H1 (cell line): ENCODE measurements around the gene ANXA4. TPM values are rescaled to one million over a fixed set of nuclear protein-coding genes. Genes with fewer than 3 reads are reported as not detected.

Experiments used
- CTCF ChIA-PET: fragments of 300-600 bp; sonication (Branson Sonifier 250); formaldehyde crosslinking; loops from one replicate; lab custom pipeline; 2021; ENCODE audit not compliant: partially characterized antibody; lab: Charles Lee
- POLR2A ChIA-PET: fragments of 300-600 bp; sonication (Branson Sonifier 250); formaldehyde crosslinking; loops from one replicate; lab custom pipeline; 2021; ENCODE audit warnings: inconsistent platforms; ENCODE audit not compliant: partially characterized antibody; lab: Charles Lee
- DNase-seq, 2 experiments: peaks; one replicate each; pipeline versions ENCODE4 v3.0.0 to v3.0.0-alpha.2; 2010 to 2022; ENCODE audit warnings: low spot score in 2 of 2, low read depth in 1 of 2, mixed read lengths in 1 of 2
- FAIRE-seq: peaks from 2 replicates; lab custom pipeline; 2011; peaks lifted over from hg19 to GRCh38; lab: Jason Lieb, UNC
- H2AFZ ChIP-seq: 2 replicates; pipeline ENCODE4 v1.8.1; 2012; ENCODE audit warnings: low read length, inconsistent platforms
- H2AK5ac ChIP-seq: 2 replicates; pipeline ENCODE4 v1.6.1; 2013; ENCODE audit warnings: low read depth, low read length
- H2BK120ac ChIP-seq: replicated peaks from 2 replicates; pipeline ENCODE3; 2013; ENCODE audit warnings: low read depth, low read length, inconsistent platforms
- H2BK12ac ChIP-seq: 2 replicates; pipeline ENCODE4 v1.6.1; 2013; ENCODE audit warnings: low read depth, low read length
- H2BK15ac ChIP-seq: 2 replicates; pipeline ENCODE4 v1.6.1; 2013; ENCODE audit warnings: low read length
- H2BK20ac ChIP-seq: 2 replicates; pipeline ENCODE4 v1.6.1; 2013; ENCODE audit warnings: low read length
- H2BK5ac ChIP-seq: 2 replicates; pipeline ENCODE4 v1.6.1; 2013; ENCODE audit warnings: low read depth, low read length
- H3K14ac ChIP-seq: 2 replicates; pipeline ENCODE4 v1.6.1; 2013; ENCODE audit warnings: inconsistent platforms; ENCODE audit not compliant: insufficient read length
- H3K18ac ChIP-seq: 2 replicates; pipeline ENCODE4 v1.6.1; 2013; ENCODE audit warnings: low read length; ENCODE audit errors: extremely low read depth
- H3K23ac ChIP-seq: 2 replicates; pipeline ENCODE4 v1.6.1; 2013; ENCODE audit warnings: inconsistent platforms; ENCODE audit not compliant: insufficient read length
- H3K23me2 ChIP-seq: 2 replicates; pipeline ENCODE4 v1.6.1; 2013; ENCODE audit warnings: low read depth, low read length
- H3K27ac ChIP-seq: 2 replicates; pipeline ENCODE4 v1.6.1; 2011; ENCODE audit warnings: low read depth, low read length, inconsistent platforms
- H3K27me3 ChIP-seq, 4 experiments: replicated peaks in 1 of 4; 1 replicate in 1 of 4; 2 replicates in 3 of 4; pipeline versions ENCODE4 v1.6.1 to v1.8.1; 2011 to 2013; ENCODE audit warnings: low read length in 3 of 4, mild to moderate bottlenecking in 3 of 4, inconsistent platforms in 2 of 4, mixed read lengths in 2 of 4, moderate library complexity in 1 of 4; ENCODE audit not compliant: control insufficient read depth in 3 of 4, insufficient read depth in 3 of 4; ENCODE audit errors: extremely low read depth in 1 of 4
- H3K36me3 ChIP-seq, 4 experiments: 2 replicates each; pipeline versions ENCODE4 v1.6.1 to v1.8.1; 2011 to 2013; ENCODE audit warnings: mild to moderate bottlenecking in 4 of 4, low read length in 3 of 4, moderate library complexity in 2 of 4, control low read depth in 1 of 4, inconsistent platforms in 1 of 4; ENCODE audit not compliant: insufficient read depth in 4 of 4, control insufficient read depth in 2 of 4
- H3K4ac ChIP-seq: replicated peaks from 2 replicates; pipeline ENCODE3; 2013; ENCODE audit warnings: low read length, low read depth, mixed read lengths, inconsistent platforms; ENCODE audit not compliant: insufficient read length
- H3K4me1 ChIP-seq, 4 experiments: replicated peaks in 1 of 4; 1 replicate in 1 of 4; 2 replicates in 3 of 4; pipeline versions ENCODE4 v1.6.1 to v1.8.1; 2011 to 2013; ENCODE audit warnings: low read length in 3 of 4, inconsistent platforms in 2 of 4, mixed read lengths in 1 of 4; ENCODE audit not compliant: insufficient read depth in 4 of 4, control insufficient read depth in 3 of 4
- H3K4me2 ChIP-seq, 2 experiments: 2 replicates each; pipeline versions ENCODE4 v1.6.1 to v1.8.1; 2011 to 2013; ENCODE audit warnings: low read depth in 2 of 2, low read length in 2 of 2, control low read depth in 1 of 2, inconsistent platforms in 1 of 2, mild to moderate bottlenecking in 1 of 2; ENCODE audit not compliant: insufficient read depth in 1 of 2
- H3K4me3 ChIP-seq, 4 experiments: fragments of 200-600, 300-600 bp in 1 of 4; sonication (generic), shearing (Covaris generic), sonication (Bioruptor Twin) in 1 of 4; 2 replicates each; pipeline versions ENCODE4 v1.5.1 to v1.8.1; 2011 to 2016; ENCODE audit warnings: low read length in 4 of 4, low read depth in 3 of 4, control low read depth in 2 of 4, inconsistent platforms in 2 of 4, mild to moderate bottlenecking in 2 of 4, mixed read lengths in 1 of 4, moderate library complexity in 1 of 4; ENCODE audit not compliant: insufficient read depth in 2 of 4; ENCODE audit errors: extremely low read depth in 1 of 4
- H3K56ac ChIP-seq: replicated peaks from 2 replicates; pipeline ENCODE3; 2013; ENCODE audit warnings: low read depth, mild to moderate bottlenecking, mixed read lengths, low read length, inconsistent platforms; ENCODE audit not compliant: insufficient read length
- H3K79me1 ChIP-seq: 2 replicates; pipeline ENCODE4 v1.6.1; 2013; ENCODE audit warnings: low read depth, low read length, control low read depth
- H3K79me2 ChIP-seq, 2 experiments: 2 replicates each; pipeline versions ENCODE4 v1.6.1 to v1.8.1; 2012 to 2013; ENCODE audit warnings: low read length in 2 of 2, mild to moderate bottlenecking in 2 of 2, inconsistent platforms in 1 of 2; ENCODE audit not compliant: insufficient read depth in 2 of 2, control insufficient read depth in 1 of 2
- H3K9ac ChIP-seq, 4 experiments: replicated peaks in 1 of 4; 1 replicate in 1 of 4; 2 replicates in 3 of 4; pipeline versions ENCODE4 v1.6.1 to v1.8.1; 2011 to 2013; ENCODE audit warnings: low read depth in 3 of 4, low read length in 3 of 4, control low read depth in 2 of 4, mild to moderate bottlenecking in 2 of 4, moderate library complexity in 2 of 4, inconsistent platforms in 1 of 4; ENCODE audit errors: extremely low read depth in 1 of 4
- H3K9me3 ChIP-seq, 2 experiments: 2 replicates each; pipeline versions ENCODE4 v1.6.1 to v1.8.1; 2012 to 2013; ENCODE audit warnings: mild to moderate bottlenecking in 2 of 2, moderate library complexity in 2 of 2, control low read depth in 1 of 2, inconsistent platforms in 1 of 2, low read depth in 1 of 2, low read length in 1 of 2, mixed read lengths in 1 of 2; ENCODE audit not compliant: insufficient read depth in 2 of 2
- H4K20me1 ChIP-seq, 2 experiments: replicated peaks in 1 of 2; 2 replicates each; pipeline versions ENCODE3 to v1.8.1; 2011 to 2013; ENCODE audit warnings: inconsistent platforms in 2 of 2, low read length in 2 of 2, mild to moderate bottlenecking in 1 of 2; ENCODE audit not compliant: insufficient read depth in 2 of 2, control insufficient read depth in 1 of 2
- H4K5ac ChIP-seq: 2 replicates; pipeline ENCODE4 v1.6.1; 2013; ENCODE audit warnings: low read length, low read depth, mixed read lengths, inconsistent platforms; ENCODE audit not compliant: insufficient read length
- H4K8ac ChIP-seq: 2 replicates; pipeline ENCODE4 v1.8.0; 2013; ENCODE audit warnings: mild to moderate bottlenecking, moderate library complexity, low read length, inconsistent platforms; ENCODE audit not compliant: insufficient read depth; ENCODE audit errors: extremely low read depth
- H4K91ac ChIP-seq: replicated peaks from 2 replicates; pipeline ENCODE3; 2013; ENCODE audit warnings: low read length, mixed read lengths, inconsistent platforms; ENCODE audit not compliant: insufficient read length
- BCL11A ChIP-seq, 2 experiments: IDR thresholded peaks; one replicate each; pipeline ENCODE4 v1.6.1; 2011; ENCODE audit warnings: low read depth in 2 of 2, low read length in 2 of 2, mild to moderate bottlenecking in 2 of 2
- BRCA1 ChIP-seq: IDR thresholded peaks from 2 replicates; pipeline ENCODE4 v1.6.1; 2012; ENCODE audit warnings: low read depth, low read length, improper control_type of control experiment
- CBX8 ChIP-seq: fragments of 300-800, 300-1000 bp; sonication (generic); IDR thresholded peaks from 2 replicates; pipeline ENCODE4 v1.7.1; 2016; ENCODE audit warnings: low read depth, low read length, borderline replicate concordance
- E2F6 ChIP-seq: IDR thresholded peaks from 2 replicates; pipeline ENCODE4 v1.6.1; 2012; ENCODE audit warnings: inconsistent platforms
- FOSL1 ChIP-seq: IDR thresholded peaks from 2 replicates; pipeline ENCODE4 v1.6.1; 2011; ENCODE audit warnings: mild to moderate bottlenecking, low read depth, low read length, moderate library complexity; ENCODE audit not compliant: insufficient read depth
- MAFK ChIP-seq: IDR thresholded peaks from 2 replicates; pipeline ENCODE4 v1.6.1; 2012; ENCODE audit warnings: low read depth, mild to moderate bottlenecking, improper control_type of control experiment, low read length
- NRF1 ChIP-seq: IDR thresholded peaks from 2 replicates; pipeline ENCODE4 v1.6.1; 2011; ENCODE audit warnings: mild to moderate bottlenecking, low read depth, low read length, improper control_type of control experiment
- RBBP5 ChIP-seq: IDR thresholded peaks from 2 replicates; pipeline ENCODE4 v1.7.1; 2012; ENCODE audit warnings: low read depth, mild to moderate bottlenecking, inconsistent platforms, low read length, moderate library complexity, borderline replicate concordance
- TEAD4 ChIP-seq: IDR thresholded peaks from 2 replicates; pipeline ENCODE4 v1.6.1; 2012; ENCODE audit warnings: low read depth, low read length, inconsistent platforms, mixed read lengths
- USF2 ChIP-seq: IDR thresholded peaks from 2 replicates; pipeline ENCODE4 v1.6.1; 2011; ENCODE audit warnings: low read length, improper control_type of control experiment
- WGBS, 2 experiments: shearing (Covaris generic) in 1 of 2; methylation state at CpG; one replicate each; pipeline versions ENCODE4 v1.1.6 to v1.1.7; 2013 to 2015; ENCODE audit warnings: low lambda C conversion rate in 2 of 2, mixed read lengths in 2 of 2, inconsistent platforms in 1 of 2, low coverage in 1 of 2, missing lambda C conversion rate in 1 of 2; ENCODE audit not compliant: insufficient replicate concordance in 2 of 2, insufficient coverage in 1 of 2, insufficient read length in 1 of 2; ENCODE audit errors: extremely low coverage in 1 of 2, missing lambda C conversion rate in 1 of 2; 5-methylcytosine and 5-hydroxymethylcytosine counted together
- polyA plus RNA-seq, 7 experiments: library from polyadenylated mRNA; depleted of rRNA in 3 of 7; stranded (reverse) in 5 of 7; unstranded in 2 of 7; fragments of >200 nt in 5 of 7; fragments of 200-250 nt in 2 of 7; gene quantifications; 1 replicate in 5 of 7; 2 replicates in 1 of 7; 4 replicates in 1 of 7; pipeline versions ENCODE4 v1.2.1 to v1.2.3, GENCODE V29; 2011 to 2013; ENCODE audit warnings: missing spikeins in 2 of 7, mixed read lengths in 2 of 7
- total RNA-seq: library from RNA; stranded (reverse); fragmentation: NEBNext Ultra II Directional; extraction: Animal tissue kit (Norgen Biotek cat#: 25700); gene quantifications from 2 replicates; pipeline ENCODE4 v1.2.1, GENCODE V29; 2021

Gene ANXA4
- total and polyA plus RNA-seq, 2 of the 8 experiments (the other 6 are each of a cell fraction or from before 2014, with no cell fraction given), result 9.4 to 17.6 TPM

DNA sequence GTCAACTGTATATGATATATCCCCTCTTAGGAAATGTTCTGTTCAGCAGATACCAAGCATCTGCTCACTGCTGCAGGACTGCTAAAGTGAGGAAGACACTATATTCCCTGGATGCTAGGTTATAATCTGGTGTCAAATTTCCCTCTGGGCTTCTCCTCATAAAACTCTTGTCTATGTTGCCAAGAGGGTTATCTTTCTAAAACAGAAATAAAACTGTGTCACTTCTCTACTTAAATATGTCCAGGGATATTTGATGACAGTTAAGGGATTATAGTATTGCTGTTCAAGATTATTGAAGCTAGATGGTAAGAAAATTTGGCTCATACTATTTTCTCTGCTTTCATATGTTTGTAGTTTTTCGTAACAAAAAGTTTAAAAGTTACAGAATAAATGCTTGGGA is 121.4 kb downstream of the ANXA4 start:
- no peak overlapping the region for H2BK5ac ChIP-seq
- H2BK120ac ChIP-seq, result no peak overlapping the region
- H2BK12ac ChIP-seq, result no peak overlapping the region
- DNase-seq, result no peak
- no peak overlapping the region for H2BK20ac ChIP-seq
- no peak overlapping the region for H2AK5ac ChIP-seq
- FAIRE-seq, result no peak
- no peak overlapping the region for H3K23ac ChIP-seq
- ChIA-PET POLR2A (interaction anchor here (0.6 to 0.9 kb wide), 2 partner anchors 138 to 348 kb away, joined by 3 to 7 read pairs; no protein-coding TSS in a partner anchor), CTCF (interaction anchor here (0.6 to 0.9 kb wide), 2 partner anchors 20 to 97 kb away, joined by 3 read pairs; no protein-coding TSS in a partner anchor)
- H2AFZ ChIP-seq, result no peak overlapping the region
- TF ChIP-seq FOSL1 (no peak), E2F6 (no peak), BRCA1 (no peak), NRF1 (no peak), USF2 (no peak), RBBP5 (no peak), CBX8 (no peak), TEAD4 (no peak), BCL11A (IDR thresholded peaks at IDR 0.05; ENCODE audit: low read depth in 2 of 2, low read length in 2 of 2) (no peak), MAFK (no peak)
- H3K9ac ChIP-seq, result no peak overlapping the region
- no peaks in the 10 kb centered on the region for H3K23me2 ChIP-seq
- H2BK15ac ChIP-seq, result no peak overlapping the region
- H4K8ac ChIP-seq, result no peak overlapping the region
- no peak overlapping the region for H3K4ac ChIP-seq
- no peaks in the 10 kb centered on the region for H4K20me1 ChIP-seq
- peaks cover 8 to 45% (median 22%) of the 10 kb centered on the region in 4 experiments for H3K36me3 ChIP-seq
- H3K9me3 ChIP-seq, result no peaks in the 10 kb centered on the region
- H3K56ac ChIP-seq, result no peak overlapping the region
- 95% methylated on average over 1 of the region's 1 CpG; no CpG with 5 or more reads in 1 of the 2 experiments for WGBS, 2 experiments
- H4K5ac ChIP-seq, result no peak overlapping the region
- H3K27ac ChIP-seq, result no peak overlapping the region
- H3K79me1 ChIP-seq, result no peaks in the 10 kb centered on the region
- no peak overlapping the region for H3K14ac ChIP-seq
- H3K4me2 ChIP-seq, result no peak overlapping the region
- H4K91ac ChIP-seq, result no peak overlapping the region
- H3K4me1 ChIP-seq, result no peaks in the 10 kb centered on the region
- no peak overlapping the region for H3K18ac ChIP-seq
- H3K4me3 ChIP-seq, result no peak overlapping the region
- H3K27me3 ChIP-seq, result no peaks in the 10 kb centered on the region
- H3K79me2 ChIP-seq, result no peaks in the 10 kb centered on the region
